Stimulated activated CD8-positive, alpha-beta memory T cell treated with anti-CD3 and anti-CD28 coated beads, Interleukin-2, amount 100 ng/mL, for 48 hours (primary cell): ENCODE results near the gene KXD1.
"Not testable (repeated sequence)": the region's sequence is repeated elsewhere in the genome, so short reads cannot be mapped to it uniquely, and the experiment has no call there.

Source experiments
- DNase-seq, 2 donors: peaks; one replicate each; pipeline ENCODE4 v3.0.0-alpha.2; 2020; ENCODE audit warnings: low read depth in 2 of 2

The KXD1 gene

GRCh38 chr19:18580311-18580710, 22.6 kb downstream of the KXD1 start:
- DNase-seq = no peak

GRCh38 chr19:18586306-18586705, 28.6 kb downstream of the KXD1 start:
- DNase-seq = no peak

GRCh38 chr19:18587561-18587960, 29.9 kb downstream of the KXD1 start:
- DNase-seq = no peak

- DNase-seq = no peak
Measured at GRCh38 chr19:18587962-18588610, 30.4 kb downstream of the KXD1 start.

DNA sequence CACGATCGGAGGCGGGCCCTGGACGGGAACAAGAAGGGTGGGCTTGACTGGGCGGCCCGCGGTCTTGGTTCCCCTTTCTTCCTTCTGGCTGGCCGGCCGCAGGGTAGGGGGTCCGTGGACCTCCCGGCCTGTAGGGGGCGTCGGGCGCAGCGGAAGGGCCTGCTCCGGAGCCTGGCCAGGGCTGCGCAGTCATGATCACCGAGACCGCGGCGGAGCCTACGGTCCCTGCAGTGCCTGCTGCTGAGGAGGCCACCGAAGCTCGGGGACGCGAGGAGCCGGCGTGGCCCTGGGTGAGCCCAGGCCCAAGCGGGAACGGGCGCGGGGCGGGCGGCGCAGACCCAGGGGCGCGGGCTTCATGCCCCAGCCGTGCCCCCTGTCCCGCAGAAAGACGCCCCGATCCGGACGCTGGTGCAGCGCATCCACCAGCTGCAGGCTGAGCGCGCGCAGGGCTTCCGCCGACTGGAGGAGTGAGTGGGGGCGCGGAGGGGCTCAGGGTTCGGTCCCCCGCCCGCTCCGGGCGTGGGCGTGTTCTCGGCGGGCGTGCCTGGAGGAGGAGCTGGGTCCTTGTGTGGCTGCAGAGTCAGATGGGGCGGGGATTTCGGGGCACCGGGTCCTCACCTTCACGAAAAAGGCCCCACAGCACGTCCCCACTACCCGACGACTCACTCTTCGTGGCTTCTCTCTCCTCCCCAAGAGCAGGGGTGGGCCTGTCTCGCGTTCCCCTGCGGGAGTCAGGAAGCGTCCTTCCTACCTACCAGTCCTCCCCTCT, 31.1 kb downstream of the KXD1 start, which contains the start of gene REX1BD:
Gene REX1BD (plus strand): TSS at position 188 of the 769 bp plus-strand sequence. CDS start 4 bp downstream, at position 192.
- peak; percentile 84 to 86 for DNase-seq

- DNase-seq = peak; percentile 51 to 60
Measured at GRCh38 chr19:18589380-18590272, 32.0 kb downstream of the KXD1 start.

- no peak for DNase-seq
Measured at GRCh38 chr19:18590273-18591272, 32.9 kb downstream of the KXD1 start.

- no peak for DNase-seq
Measured at GRCh38 chr19:18591735-18592385, 34.2 kb downstream of the KXD1 start.

DNA sequence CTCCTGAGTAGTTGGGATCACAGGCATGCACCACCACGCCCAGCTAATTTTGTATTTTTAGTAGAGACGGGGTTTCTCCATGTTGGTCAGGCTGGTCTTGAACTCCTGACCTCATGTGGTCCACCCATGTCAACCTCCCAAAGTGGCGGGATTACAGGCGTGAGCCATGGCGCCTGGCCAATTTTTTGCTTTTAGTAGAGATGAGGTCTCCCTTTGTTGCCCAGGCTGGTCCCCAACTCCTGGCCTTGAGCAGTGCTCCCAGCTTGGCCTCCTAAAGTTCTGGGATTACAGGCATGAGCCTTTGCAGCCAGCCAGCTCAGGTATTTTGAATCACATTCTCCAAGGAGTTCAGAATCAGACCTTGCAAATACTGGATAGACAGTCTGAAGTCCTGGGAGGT, 35.1 kb downstream of the KXD1 start:
- DNase-seq = not testable (repeated sequence)

DNA sequence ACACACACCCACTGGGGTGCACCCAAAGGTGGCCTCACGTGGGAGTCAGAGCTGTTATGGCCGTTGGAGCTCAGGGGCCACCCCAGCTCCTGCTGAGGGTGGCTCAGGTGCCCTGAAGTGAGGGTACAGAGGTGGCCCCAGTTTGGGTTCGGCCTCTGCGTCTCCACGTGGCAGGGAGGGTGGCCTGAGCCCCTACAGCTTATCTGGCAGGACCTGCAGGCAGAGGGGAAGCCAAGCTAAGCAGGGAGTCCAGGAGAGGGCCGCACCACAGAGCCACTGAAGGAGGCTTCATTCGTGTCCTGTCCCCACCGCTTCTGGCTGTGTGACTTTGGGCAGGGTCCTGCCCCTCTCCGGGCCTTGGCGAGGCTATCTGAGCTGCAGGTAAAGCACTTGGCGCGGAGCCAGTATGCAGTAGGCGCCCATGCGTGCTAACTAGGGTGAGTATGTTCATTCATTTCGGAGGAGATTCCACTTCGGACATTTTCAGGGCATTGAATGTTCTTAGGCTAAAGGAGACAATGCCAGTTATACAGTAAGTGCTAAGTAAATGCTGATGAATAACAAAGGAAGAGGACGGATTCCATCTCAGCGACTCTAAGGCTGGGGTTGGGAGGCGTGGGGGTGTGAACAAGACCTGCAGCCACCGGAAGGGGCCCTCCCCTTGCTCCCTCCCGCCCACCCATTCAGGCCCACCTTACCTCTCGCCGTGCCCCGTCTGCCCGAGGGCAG, 35.9 kb downstream of the KXD1 start:
- DNase-seq = no peak

- DNase-seq = peak; percentile 60 to 66
Measured at GRCh38 chr19:18594096-18594823, 36.6 kb downstream of the KXD1 start.

GRCh38 chr19:18594824-18595373, 37.2 kb downstream of the KXD1 start:
- no peak for DNase-seq

DNA sequence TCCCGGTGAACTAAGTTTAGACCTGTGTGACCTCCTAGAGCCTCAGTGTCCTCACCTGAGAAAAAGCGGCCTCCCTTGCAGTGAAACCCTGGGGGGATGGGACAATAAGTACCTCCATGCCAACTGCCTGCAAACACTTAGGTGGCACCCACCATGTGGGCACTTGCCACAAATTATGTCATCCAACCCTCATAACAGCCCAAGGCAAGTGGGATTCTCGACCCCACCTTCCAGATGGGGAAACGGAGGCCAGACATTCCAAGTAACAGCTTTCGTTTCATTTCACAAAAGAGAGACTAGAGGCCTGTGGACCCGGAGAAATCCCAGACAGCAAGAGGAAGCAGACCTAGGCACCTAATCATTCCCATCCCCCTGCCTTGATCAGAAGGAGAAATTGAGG, 37.8 kb downstream of the KXD1 start:
- no peak for DNase-seq

- no peak for DNase-seq
Measured at GRCh38 chr19:18596752-18597157, 39.1 kb downstream of the KXD1 start.

DNA sequence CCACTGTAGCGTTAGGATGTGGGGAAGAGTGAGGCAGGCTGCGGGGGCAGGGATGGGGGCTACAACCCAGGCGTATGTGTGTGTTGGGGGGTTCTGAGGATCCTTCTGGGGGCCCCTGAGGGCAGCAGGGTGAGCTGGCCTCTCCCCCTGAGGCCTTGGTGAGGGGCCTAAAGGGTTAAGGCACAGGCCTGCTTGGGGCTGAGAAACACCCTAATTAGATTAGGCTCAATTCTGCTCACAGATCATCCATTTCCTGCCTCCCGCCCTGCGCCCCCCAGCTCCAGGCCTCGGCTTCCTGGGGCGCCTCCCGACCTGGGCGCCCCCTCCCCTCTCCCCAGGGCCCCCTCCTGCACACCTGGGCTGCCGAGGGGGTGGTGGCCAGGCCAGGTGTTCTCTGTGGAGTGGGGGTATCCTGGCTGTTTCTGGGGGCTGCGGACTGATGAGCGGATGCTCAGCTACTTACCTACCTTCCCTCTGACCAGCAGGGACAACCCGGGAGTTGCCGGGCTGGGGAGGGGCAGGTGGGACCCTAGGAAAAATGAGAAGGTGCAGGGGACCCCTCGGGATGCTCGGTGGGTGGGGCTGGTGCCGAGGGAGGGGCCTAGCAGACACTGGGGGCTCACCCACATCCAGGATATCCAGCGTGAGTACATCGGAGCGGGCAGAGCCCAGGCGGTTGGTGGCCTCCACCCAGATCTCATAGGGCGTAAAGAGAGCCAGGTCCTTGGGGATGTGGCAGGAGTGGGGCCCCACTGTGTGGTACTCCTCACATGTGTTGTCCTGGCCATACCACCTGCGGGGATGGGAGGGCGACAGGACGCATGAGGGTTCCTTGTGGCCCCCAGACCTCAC, 40.4 kb downstream of the KXD1 start:
- no peak for DNase-seq

GRCh38 chr19:18599485-18599884, 41.8 kb downstream of the KXD1 start:
- no peak for DNase-seq

DNA sequence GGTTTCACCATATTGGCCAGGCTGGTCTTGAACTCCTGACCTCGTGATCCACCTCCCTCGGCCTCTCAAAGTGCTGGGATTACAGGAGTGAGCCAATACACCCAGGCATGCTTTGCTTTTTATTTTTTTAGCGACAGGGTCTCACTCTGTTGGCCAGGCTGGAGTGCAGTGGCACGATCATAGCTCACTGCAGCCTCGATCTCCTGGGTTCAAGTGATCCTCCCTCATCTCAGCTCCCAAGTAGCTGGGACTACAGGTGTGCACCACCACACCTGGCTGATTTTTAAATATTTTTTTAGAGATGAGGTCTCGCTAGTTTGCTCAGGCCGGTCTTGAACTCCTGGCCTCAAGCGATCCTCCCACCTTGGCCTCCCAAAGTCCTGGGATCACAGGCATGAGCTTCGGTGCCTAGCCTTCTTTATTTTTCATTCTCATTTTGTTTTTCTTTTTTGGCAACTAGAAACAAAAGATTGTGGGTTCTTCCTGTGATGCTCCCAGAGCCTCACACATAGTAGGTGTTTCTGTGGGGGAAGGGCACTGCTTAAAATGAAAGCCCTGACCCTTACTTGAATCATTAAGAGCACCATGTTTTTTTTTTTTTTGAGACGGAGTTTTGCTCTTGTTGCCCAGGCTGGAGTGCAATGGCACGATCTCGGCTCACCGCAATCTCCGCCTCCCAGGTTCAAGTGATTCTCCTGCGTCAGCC, 43.2 kb downstream of the KXD1 start:
- DNase-seq = not testable (repeated sequence)
